NCI-H526 (cell line): Measurements from ENCODE around the gene EPG5.
"Not testable (repeated sequence)": the region's sequence is repeated elsewhere in the genome, so short reads cannot be mapped to it uniquely, and the experiment has no call there.

Source experiments
- DNase-seq, 2 experiments: peaks; one replicate each; lab custom pipeline; 2025; lab: John Stamatoyannopoulos, UW

The EPG5 gene, protein sequence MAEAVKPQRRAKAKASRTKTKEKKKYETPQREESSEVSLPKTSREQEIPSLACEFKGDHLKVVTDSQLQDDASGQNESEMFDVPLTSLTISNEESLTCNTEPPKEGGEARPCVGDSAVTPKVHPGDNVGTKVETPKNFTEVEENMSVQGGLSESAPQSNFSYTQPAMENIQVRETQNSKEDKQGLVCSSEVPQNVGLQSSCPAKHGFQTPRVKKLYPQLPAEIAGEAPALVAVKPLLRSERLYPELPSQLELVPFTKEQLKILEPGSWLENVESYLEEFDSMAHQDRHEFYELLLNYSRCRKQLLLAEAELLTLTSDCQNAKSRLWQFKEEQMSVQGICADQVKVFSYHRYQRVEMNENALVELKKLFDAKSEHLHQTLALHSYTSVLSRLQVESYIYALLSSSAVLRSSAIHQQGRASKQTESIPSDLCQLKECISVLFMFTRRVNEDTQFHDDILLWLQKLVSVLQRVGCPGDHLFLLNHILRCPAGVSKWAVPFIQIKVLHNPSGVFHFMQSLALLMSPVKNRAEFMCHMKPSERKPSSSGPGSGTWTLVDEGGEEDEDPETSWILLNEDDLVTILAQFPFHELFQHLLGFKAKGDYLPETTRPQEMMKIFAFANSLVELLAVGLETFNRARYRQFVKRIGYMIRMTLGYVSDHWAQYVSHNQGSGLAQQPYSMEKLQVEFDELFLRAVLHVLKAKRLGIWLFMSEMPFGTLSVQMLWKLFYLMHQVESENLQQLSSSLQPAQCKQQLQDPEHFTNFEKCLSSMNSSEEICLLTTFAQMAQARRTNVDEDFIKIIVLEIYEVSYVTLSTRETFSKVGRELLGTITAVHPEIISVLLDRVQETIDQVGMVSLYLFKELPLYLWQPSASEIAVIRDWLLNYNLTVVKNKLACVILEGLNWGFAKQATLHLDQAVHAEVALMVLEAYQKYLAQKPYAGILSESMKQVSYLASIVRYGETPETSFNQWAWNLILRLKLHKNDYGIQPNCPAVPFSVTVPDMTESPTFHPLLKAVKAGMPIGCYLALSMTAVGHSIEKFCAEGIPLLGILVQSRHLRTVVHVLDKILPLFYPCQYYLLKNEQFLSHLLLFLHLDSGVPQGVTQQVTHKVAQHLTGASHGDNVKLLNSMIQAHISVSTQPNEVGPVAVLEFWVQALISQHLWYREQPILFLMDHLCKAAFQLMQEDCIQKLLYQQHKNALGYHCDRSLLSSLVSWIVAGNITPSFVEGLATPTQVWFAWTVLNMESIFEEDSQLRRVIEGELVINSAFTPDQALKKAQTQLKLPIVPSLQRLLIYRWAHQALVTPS (N-terminal part only)

GRCh38 chr18:45967007-45967706 lies at the start of gene EPG5:
TSS of gene EPG5 (minus strand) at chr18:45967329. CDS start at chr18:45967239, 90 bp downstream.
- peak; percentile 85 to 93 for DNase-seq

- DNase-seq = no peak
These were observed 46.5 kb upstream of the EPG5 start for GRCh38 chr18:46013484-46014189.

DNA sequence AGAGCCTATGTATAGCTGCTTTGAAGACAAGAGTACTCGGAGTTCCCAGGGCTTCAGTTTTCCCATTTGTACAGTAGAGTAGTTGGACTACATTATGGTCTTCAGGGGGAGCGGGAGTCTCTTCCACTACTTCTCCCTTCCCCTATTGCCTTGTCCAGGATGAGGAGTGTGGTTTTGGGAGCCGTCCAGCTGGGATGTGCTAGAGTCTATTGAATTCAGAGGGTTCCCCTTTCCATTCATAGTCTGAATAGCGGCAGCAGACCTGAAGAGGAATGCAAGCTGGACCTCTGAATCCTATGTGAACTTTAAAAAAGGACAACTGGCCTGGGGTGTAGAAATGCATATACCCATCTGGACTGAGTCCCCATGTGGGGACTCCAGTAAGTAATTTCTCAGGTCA lies 43.5 kb upstream of the EPG5 start:
- DNase-seq = no peak

- no peak for DNase-seq
These were observed 42.9 kb upstream of the EPG5 start for GRCh38 chr18:46010050-46010449.

DNA sequence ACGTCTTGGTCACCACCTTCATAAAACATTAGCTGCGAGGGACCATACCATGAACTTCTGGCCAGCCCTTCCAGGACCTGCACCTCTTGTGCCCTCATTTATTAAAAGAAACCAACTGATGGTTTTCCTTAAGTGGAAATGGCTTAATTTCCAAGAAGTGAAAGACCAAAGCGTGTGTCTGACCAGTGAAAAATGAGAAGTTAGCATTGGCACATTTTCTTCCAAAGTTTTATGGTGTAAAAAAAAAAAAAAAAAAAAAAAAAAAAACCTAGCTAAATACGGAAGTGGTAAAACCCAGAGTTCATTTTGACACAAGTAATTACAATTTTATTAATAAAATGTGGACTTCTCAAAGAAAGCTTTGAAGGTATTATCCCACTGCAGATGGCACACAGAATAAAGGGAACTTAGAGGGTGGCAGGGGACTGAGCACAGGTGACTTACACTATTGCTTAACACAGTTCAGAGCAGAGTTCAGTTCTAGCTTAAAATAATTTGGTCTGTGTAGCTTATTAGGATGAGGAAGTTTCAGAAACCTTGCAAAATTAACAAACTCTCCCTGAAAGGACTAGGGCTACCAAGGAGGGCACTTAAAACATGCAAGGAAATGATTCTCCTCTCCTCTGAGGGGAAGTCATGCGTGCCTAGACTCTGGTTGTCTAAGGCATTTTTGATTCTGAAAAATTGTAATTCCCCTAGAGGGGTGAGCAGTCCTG lies 42.2 kb upstream of the EPG5 start:
- DNase-seq = no peak

GRCh38 chr18:46008531-46008930 lies 41.4 kb upstream of the EPG5 start:
- DNase-seq = no peak

- DNase-seq = no peak
These were observed 40.0 kb upstream of the EPG5 start for GRCh38 chr18:46007165-46007564.

DNA sequence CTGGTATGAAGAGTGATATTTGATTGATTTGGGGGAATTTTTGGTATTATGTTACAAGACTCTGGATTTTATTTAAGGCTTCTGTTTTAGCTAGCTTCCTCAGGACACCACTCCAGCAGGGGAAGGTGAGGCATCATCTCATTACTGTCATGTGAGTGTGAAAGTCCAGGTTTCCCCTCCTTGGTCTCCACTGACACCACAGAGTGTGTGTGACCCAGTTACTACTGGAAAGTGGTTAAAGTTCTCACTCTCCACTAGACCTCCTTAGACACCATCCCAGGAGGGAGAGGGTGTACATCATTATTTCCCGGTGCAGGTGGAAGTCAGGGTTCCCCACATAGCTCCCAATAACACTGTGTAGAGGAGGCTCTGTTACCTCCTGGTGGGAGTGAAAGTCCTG lies 35.8 kb upstream of the EPG5 start:
- DNase-seq = no peak

- DNase-seq = no peak
These were observed 34.8 kb upstream of the EPG5 start for GRCh38 chr18:46001892-46002291.

DNA sequence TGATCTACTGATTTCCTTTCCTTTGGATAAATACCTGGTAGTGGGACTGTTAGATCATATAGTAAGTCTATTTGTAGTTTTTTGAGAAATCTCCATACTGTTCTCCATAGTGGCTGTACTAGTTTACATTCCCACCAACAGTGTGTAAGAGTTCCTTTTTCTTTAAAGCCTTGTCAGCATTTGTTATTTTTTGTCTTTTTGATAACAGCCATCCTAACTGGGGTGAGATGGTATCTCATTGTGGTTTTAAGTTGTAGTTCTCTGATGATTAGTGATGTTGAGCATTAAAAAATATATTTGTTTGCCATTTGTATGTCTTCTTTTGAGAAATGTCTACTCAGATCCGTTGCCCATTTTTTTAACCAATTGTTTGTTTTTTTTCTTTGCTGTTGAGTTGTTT lies 33.9 kb upstream of the EPG5 start:
- no peak for DNase-seq

DNA sequence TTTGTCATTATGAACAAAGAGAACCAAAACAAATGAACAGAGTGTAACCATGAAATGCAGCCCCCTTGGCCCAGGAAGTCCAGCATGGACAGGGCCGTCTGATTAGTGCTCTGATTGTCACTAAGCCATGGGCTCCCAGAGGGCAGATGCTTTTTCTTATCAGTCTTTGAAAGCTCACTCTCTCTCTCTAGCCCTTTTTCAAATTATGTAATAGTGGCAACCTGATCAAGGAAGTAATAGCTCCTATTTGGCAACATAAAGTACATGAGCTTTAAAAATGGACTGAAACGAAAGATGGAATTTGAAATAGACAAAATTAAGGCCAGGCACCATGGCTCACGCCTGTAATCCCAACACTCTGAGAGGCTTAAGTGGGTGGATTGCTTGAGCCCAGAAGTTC lies 32.4 kb upstream of the EPG5 start:
- no peak for DNase-seq

DNA sequence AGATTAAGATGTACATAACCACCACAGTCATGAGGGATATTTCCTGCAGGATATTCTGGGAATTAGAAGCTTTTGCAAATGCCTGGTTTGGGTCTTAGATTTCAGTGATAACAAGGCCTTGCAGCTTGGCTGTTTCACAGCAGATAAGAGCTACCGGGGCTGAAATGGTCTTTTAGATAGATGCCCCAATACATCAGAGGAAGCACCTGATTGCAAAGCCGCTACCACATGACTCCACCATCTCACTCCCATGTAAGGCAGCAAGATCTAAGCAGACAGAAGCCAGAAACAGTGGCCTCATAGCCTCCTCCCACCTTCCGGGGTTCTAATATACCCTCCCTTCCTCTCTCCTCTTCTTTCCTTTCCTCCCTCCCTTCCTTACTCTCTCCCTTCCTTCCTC lies 31.1 kb upstream of the EPG5 start:
- DNase-seq = no peak

DNA sequence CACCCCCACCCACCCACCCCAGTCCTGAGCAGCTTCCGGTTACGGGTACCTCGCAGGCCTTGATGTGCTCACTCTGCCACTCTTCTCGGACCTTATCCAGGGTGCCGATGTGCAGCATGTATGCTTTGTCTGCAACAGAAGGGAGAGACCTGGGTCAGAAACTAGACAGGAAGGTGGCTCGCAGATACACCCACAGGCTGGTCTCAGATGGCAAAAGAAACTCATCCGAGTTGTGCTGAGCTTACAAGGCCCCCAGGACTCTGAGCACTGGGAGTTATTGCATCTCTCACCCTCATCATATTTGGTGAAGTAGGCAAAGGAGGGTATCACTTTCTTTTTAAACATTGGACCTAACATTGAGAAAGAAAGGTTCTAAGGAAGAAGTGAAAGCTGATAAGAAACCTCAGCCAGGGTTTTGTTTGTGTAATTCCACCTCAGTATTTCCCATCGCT lies 30.6 kb upstream of the EPG5 start:
- DNase-seq = no peak

DNA sequence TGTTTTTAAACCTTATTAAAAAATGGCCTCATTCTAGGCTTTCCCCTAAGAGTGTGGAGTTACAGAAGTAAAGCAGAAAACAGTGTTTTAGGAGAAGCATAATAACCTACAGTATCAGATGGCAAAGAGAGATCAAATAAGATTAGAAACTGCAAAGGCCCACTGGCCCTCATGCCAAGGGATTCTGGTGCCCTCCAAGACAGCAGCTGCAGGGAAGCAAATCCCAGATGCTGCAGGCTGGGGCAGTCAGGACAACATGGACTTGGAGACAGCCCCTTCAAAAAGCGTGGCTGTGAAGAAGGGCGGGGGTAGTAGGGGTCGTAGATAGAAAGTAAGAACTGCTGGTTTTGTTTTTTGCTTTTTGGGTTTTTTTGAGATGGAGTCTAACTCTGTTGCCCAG lies 28.3 kb upstream of the EPG5 start:
- no peak for DNase-seq

DNA sequence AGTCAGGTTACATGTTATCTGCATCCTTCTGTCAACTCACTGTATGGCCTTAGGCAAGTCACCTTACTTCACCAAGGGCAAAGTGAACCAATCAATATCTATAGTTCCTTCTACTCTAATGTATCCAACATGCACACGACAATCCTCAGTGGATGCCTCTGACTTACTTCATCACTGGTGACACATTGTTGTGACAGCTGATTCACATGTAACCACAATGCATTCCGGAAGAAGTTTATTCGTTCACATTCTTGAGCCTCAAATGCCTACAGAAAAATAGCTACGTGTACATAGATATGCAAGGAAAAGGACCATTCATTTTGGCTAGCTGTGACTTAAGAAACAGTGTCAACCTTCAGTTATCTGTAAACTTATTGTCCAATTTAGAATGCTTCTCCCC lies 26.3 kb upstream of the EPG5 start:
- no peak for DNase-seq

- DNase-seq = not testable (repeated sequence)
These were observed 25.4 kb upstream of the EPG5 start for GRCh38 chr18:45992527-45992926.

- no peak for DNase-seq
These were observed 24.7 kb upstream of the EPG5 start for GRCh38 chr18:45991788-45992187.

DNA sequence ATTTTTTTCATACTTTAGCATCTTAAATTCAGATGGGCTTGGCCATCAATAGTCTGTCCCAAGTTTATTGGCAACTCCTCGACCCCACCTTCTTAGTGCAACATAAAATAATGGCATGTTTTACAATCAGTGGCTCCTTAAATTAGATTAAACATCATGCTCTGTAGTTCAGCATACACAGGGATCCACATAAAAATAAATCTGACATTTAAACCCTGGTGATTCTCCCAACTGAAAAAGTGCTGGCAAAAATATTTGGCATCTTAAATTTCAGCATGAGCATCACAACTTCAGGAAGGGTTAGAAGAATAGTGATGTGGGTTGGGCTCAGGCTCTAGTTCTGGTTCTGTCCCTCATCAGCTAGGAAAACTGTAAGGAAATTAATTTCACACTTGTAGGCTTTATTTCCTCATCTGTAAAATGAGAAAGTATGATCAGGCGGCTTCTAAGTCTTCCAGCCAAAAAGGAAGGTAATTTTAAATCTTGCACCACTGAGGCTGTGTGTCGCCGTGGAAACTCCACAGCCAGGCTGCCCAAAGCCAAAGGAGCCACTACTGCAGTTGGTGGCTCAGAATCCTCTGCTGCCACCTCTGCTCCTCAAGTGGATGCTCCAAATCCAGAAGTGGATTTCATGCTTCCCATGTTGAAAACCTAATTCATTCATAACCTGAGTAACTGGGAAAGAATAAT lies 17.6 kb upstream of the EPG5 start:
- no peak for DNase-seq

- DNase-seq = no peak
These were observed 14.7 kb upstream of the EPG5 start for GRCh38 chr18:45981821-45982220.

GRCh38 chr18:45980229-45980628 lies 13.1 kb upstream of the EPG5 start:
- DNase-seq = no peak
